GM12873 (cell line): Measurements from ENCODE around the gene SSTR4.

Source experiments
- TF ChIP-seq, protein P1 (sequence below): IDR thresholded peaks from 2 replicates; pipeline ENCODE4 v1.5.1; 2012; ENCODE audit warnings: low read depth, mild to moderate bottlenecking, moderate library complexity, low read length, control low read depth; ENCODE audit not compliant: insufficient read depth; ENCODE audit errors: missing control alignments

Gene SSTR4

DNA sequence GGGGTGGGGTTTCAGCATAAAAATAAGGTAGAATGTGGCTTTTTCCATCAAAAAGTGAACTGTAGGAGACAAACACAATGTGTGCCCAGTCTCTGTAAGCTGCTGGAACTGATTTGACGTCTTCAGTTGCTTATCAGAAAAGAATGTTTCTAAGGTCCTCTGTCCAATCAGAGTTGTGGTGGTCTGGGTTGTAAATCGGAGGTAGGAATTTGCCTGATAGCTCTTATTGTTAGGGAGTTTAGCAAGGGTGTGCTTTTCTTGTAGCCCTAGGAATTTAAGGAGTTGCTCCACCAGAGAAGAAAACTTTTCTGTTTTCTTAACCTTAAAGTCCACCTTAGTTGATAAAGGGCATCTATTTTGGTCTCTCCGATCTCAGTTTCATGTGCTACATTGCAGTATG lies 10.4 kb upstream of the SSTR4 start:
- TF ChIP-seq, protein P1, sequence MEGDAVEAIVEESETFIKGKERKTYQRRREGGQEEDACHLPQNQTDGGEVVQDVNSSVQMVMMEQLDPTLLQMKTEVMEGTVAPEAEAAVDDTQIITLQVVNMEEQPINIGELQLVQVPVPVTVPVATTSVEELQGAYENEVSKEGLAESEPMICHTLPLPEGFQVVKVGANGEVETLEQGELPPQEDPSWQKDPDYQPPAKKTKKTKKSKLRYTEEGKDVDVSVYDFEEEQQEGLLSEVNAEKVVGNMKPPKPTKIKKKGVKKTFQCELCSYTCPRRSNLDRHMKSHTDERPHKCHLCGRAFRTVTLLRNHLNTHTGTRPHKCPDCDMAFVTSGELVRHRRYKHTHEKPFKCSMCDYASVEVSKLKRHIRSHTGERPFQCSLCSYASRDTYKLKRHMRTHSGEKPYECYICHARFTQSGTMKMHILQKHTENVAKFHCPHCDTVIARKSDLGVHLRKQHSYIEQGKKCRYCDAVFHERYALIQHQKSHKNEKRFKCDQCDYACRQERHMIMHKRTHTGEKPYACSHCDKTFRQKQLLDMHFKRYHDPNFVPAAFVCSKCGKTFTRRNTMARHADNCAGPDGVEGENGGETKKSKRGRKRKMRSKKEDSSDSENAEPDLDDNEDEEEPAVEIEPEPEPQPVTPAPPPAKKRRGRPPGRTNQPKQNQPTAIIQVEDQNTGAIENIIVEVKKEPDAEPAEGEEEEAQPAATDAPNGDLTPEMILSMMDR, result no peak

GRCh38 chr20:23027721-23028120 lies 7.4 kb upstream of the SSTR4 start:
- TF ChIP-seq, protein P1, result no peak

DNA sequence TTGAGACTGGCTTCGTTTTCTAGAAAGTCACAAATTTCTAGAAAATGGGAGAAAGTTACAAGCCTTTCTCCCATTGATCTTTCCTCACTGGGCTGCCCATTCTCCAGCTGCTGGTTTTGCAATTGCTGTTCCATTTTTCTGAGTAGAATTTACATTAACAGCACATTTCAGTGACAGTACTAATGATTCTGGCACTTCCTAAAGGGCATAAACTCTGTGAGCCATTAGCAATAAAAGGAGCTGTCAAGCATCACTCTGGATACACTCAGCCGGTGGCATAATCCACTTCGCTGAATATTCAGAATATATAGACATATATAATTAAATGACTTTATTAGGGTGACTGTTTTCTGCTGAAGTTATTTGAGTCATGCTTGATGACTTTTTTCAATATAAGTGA lies 6.7 kb upstream of the SSTR4 start:
- TF ChIP-seq, protein P1, result no peak

DNA sequence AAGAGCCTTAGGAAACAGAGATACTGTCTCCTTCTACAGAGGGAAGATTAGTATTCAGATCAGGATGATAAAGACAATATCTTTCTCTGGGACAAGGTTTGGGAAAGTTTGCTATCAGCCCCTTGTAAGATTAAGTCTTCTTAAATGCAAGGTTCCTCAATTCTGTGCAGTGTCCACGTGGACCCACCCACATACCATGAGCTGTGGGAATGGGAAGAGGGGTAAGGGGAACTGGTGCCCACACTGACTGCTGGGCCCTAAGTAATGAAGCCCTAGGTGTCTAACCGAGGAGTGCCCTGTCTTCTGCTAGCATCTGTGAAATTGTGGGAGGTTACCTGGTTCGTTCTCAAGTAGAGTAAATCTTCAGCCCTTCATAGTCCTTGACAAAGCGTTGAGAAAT lies 5.8 kb upstream of the SSTR4 start:
- TF ChIP-seq, protein P1, result no peak

DNA sequence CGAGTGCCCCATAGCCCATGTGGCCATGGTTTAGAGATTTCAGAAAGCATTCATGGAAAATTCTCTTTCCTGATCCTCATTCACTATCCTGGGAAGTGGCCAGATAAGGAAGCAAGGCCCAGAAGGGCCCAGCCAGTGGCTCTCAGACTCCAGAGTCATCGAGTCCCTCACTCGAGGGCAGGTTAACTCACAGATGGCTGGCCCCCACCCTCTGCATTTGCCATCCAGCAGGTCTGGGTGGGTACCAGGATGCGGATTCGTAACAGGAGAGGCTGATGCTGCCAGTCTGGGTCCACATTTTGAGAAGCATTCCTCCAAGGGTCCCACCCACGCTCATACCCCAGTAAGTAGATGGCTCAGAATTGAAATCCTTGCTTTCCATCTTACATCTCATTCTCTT lies 3.8 kb upstream of the SSTR4 start:
- TF ChIP-seq, protein P1, result no peak

DNA sequence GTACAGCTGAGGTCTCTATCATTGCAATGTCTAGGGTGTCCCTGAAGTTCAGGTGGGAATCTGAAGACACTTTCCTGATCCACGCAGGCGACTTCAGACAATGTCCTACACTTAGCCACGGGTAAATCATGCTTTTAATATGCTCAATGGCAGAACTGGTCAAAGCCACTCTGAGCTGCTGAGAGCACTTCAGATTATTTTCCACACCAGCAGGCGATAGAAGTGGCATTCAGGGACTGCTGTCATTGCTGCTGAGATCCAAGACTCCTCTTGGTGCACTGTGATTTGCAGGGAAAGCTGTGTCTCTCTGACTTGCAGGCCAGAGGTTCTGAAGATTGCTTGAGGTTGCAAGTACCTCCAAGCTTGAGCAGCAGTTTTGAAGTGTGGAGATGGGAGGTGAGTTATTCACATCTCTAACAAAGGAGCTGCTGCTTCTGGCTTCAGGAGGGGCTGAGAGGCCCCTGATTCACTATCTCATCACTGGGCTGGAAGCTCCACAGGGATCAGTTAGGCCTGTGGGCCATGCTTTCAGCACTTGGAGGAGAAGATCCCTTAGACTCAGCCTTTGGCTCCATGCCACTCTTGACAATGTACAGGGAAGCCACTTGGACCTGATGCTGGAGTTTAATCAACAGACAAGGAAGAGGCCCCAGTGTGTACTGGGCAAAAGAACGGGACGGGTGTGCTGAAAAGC lies 2.9 kb upstream of the SSTR4 start:
- TF ChIP-seq, protein P1, result no peak

DNA sequence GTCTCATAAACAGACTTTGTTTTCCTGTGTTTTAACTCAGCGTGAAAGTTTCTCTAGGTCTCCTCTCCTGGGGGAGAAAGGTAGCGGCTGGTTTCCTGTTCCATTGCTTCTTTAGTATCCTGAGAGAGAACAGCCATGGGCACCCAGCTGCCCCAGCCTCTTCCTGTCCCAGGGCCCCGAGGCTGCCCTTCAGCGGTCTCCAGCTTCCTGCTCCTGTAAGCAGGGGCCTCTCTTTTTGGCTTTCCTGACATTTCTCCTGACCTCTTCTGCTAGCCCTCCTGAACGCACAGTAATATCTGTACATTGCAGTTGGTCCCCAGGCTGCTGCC lies 2.4 kb upstream of the SSTR4 start:
- TF ChIP-seq, protein P1, result no peak

- TF ChIP-seq, protein P1, result no peak
Observed at GRCh38 chr20:23033918-23034317, 1.2 kb upstream of the SSTR4 start.
